A549 treated with AZD9567 at 1 μM for 4 hours (cell line): ENCODE data around the gene PCDH15. TPM values are rescaled to one million over a fixed set of nuclear protein-coding genes. Genes with fewer than 3 reads are reported as not detected.

Experiments used
- total RNA-seq: library from RNA; stranded (reverse); fragments of 200-300 nt; extraction: Qiagen RNA extraction; gene quantifications from 5 replicates; pipeline ENCODE4 v1.2.3, GENCODE V29; 2022; ENCODE audit not compliant: insufficient read depth

Gene PCDH15
- total RNA-seq, result not detected in 5 replicates

GRCh38 chr10:54800741-54801421, at the start of gene PCDH15:
PCDH15 (minus strand) TSS chr10:54801231; CDS start chr10:54664262, 136,969 bp downstream.

